Vagina (tissue), 2 donors: Measurements from ENCODE around the gene PRSS53.

Source experiments
- CTCF ChIP-seq, 3 experiments: fragments of 450-650 bp in 2 of 3; fragments of 200-600 bp in 1 of 3; sonication (generic) in 1 of 3; IDR thresholded peaks; one replicate each; pipeline ENCODE4 v1.5.1; 2017 to 2019; ENCODE audit warnings: antibody characterized with exemption in 3 of 3, mild to moderate bottlenecking in 2 of 3, moderate library complexity in 2 of 3
- POLR2A ChIP-seq, 2 donors: fragments of 450-650 bp; IDR thresholded peaks; one replicate each; pipeline ENCODE4 v1.6.1; 2017; ENCODE audit warnings: antibody characterized with exemption in 2 of 2, mild to moderate bottlenecking in 2 of 2, moderate library complexity in 2 of 2
- POLR2AphosphoS5 ChIP-seq, 2 donors: sonication (generic); formaldehyde crosslinking; IDR thresholded peaks; one replicate each; pipeline ENCODE4 v1.9.0; 2017; ENCODE audit warnings: antibody characterized with exemption in 2 of 2, mild to moderate bottlenecking in 2 of 2, low read depth in 1 of 2; ENCODE audit not compliant: insufficient read depth in 1 of 2

- TF ChIP-seq CTCF (IDR thresholded peaks at IDR 0.05) (no peak), POLR2AphosphoS5 (IDR thresholded peaks at IDR 0.05; ENCODE audit: insufficient read depth in 1 of 2, low read depth in 1 of 2) (no peak), POLR2A (IDR thresholded peaks at IDR 0.05) (no peak)
Measured at GRCh38 chr16:31106509-31107464, 18.0 kb upstream of the PRSS53 start.
